ENCODE data around the gene AAK1.

DNA sequence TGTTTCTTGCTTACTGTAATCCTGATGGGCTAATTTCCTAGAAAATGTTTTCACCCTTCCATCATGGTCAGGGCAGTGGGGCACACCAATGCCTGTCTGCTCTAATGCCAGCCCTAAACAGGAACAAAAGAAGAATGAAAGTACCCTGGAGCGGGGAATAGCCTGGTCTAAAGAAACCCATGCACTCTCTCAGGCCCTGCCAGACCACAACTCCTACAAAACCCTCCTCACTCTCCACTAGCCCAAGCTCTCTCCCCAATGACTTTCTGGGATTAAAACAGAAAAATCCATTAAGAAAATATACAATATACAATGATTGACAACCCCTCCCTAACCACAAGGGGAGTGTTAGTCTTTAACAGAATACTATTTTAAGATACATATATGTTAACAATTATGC lies 67.6 kb downstream of the AAK1 start:
- TF ChIP-seq, protein P1, sequence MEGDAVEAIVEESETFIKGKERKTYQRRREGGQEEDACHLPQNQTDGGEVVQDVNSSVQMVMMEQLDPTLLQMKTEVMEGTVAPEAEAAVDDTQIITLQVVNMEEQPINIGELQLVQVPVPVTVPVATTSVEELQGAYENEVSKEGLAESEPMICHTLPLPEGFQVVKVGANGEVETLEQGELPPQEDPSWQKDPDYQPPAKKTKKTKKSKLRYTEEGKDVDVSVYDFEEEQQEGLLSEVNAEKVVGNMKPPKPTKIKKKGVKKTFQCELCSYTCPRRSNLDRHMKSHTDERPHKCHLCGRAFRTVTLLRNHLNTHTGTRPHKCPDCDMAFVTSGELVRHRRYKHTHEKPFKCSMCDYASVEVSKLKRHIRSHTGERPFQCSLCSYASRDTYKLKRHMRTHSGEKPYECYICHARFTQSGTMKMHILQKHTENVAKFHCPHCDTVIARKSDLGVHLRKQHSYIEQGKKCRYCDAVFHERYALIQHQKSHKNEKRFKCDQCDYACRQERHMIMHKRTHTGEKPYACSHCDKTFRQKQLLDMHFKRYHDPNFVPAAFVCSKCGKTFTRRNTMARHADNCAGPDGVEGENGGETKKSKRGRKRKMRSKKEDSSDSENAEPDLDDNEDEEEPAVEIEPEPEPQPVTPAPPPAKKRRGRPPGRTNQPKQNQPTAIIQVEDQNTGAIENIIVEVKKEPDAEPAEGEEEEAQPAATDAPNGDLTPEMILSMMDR (conservative IDR thresholded peaks at IDR 0.05 in 1 of 2, IDR thresholded peaks at IDR 0.05 in 1 of 2; ENCODE audit: extremely low read depth in 1 of 2, insufficient read depth in 1 of 2, low read depth in 1 of 2, low read length in 2 of 2), result no peak
- no peak for TF ChIP-seq EZH2 (IDR thresholded peaks at IDR 0.05; ENCODE audit: borderline replicate concordance, low read length)
